GM19467 (cell line): ENCODE measurements around the gene LRRC58.

ENCODE experiments used
- ATAC-seq: cut with Tn5 transposase; IDR thresholded peaks from one replicate; pipeline ENCODE4 v1.9.1; 2021; ENCODE audit warnings: mild to moderate bottlenecking, moderate library complexity; ENCODE audit not compliant: unreplicated experiment

LRRC58 gene

GRCh38 chr3:120281261-120281660 is 67.9 kb downstream of the LRRC58 start:
- ATAC-seq = no peak

- no peak for ATAC-seq
These were observed 68.6 kb downstream of the LRRC58 start for GRCh38 chr3:120280566-120280965.

GRCh38 chr3:120280026-120280425 is 69.1 kb downstream of the LRRC58 start:
- no peak for ATAC-seq

GRCh38 chr3:120276767-120277166 is 72.4 kb downstream of the LRRC58 start:
- ATAC-seq = no peak

- no peak for ATAC-seq
These were observed 73.5 kb downstream of the LRRC58 start for GRCh38 chr3:120275618-120276017.

- ATAC-seq = no peak
These were observed 74.4 kb downstream of the LRRC58 start for GRCh38 chr3:120274739-120275167.
